ENCODE measurements around the gene GGT7. TPM values are rescaled to one million over a fixed set of nuclear protein-coding genes. Genes with fewer than 3 reads are reported as not detected.

GGT7 gene
- total and polyA plus RNA-seq, 3 donors from 2014 or later: 13.4 to 24.1 (median 22.6) TPM

DNA sequence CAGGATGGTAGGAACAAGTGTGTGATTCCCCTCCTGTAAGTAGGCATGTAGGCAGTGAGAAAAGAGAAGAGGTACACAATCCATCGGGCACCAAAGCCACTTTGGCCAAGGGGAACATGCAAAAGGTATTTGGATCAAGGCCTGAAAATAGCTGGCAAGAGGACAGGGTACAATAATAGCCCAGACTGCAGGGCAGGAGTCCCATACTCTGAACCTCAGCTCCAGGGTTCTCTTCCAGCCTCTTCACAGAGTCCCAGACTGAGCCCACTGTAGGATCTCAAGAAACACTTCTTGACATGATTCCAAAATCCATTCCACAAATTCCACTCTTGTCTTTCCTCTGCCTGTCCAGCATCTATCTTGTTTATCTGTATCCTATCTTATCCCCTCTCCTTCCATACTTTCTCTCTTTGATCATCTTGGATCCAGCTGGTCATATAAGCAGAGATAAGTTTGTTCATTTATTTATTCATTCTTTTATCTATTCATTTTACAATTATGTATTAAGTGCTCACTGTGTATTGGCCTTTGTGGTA is 23.5 kb upstream of the GGT7 start:
- Histone ChIP-seq H3K4me3 (no peak overlapping the region), H3K36me3 (ENCODE audit: low read depth, missing control alignments) (no peaks in the 10 kb centered on the region), H3K27ac (no peak overlapping the region), H3K4me1 (peaks cover 7% of the 10 kb centered on the region), H3K27me3 (no peaks in the 10 kb centered on the region), H3K9me3 (no peaks in the 10 kb centered on the region)
- intact Hi-C loops (cut with DNase I; ENCODE audit: low total_unique reads): no loop called here
- WGBS, 2 donors: 80 to 81% methylated on average over 1 of the region's 1 CpG
- TF ChIP-seq POLR2A (IDR thresholded peaks at IDR 0.05): no peak
- TF ChIP-seq, protein P1, sequence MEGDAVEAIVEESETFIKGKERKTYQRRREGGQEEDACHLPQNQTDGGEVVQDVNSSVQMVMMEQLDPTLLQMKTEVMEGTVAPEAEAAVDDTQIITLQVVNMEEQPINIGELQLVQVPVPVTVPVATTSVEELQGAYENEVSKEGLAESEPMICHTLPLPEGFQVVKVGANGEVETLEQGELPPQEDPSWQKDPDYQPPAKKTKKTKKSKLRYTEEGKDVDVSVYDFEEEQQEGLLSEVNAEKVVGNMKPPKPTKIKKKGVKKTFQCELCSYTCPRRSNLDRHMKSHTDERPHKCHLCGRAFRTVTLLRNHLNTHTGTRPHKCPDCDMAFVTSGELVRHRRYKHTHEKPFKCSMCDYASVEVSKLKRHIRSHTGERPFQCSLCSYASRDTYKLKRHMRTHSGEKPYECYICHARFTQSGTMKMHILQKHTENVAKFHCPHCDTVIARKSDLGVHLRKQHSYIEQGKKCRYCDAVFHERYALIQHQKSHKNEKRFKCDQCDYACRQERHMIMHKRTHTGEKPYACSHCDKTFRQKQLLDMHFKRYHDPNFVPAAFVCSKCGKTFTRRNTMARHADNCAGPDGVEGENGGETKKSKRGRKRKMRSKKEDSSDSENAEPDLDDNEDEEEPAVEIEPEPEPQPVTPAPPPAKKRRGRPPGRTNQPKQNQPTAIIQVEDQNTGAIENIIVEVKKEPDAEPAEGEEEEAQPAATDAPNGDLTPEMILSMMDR (IDR thresholded peaks at IDR 0.05): no peak
- DNase-seq: no peak

DNA sequence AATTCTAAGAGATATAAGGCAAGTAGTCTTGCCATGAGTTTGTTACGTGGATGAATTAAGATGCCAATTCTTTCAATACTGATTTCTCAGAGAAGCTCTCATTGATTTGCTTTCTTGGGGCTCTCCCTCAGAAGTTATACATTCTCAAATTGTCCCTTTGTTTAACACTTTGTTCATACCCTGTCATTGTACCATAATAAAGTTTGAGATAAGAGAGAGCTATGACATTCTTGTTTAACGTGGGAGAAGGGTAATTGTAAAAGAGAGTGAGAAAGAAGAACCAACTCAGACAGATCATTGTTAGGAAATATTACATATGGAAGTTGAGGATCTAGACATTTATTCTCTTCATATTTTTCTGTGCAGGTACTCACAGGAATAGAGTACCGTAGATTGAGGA is 22.8 kb upstream of the GGT7 start:
- peaks cover 7% of the 10 kb centered on the region for H3K4me1 ChIP-seq
- no peaks in the 10 kb centered on the region for H3K36me3 ChIP-seq (ENCODE audit: low read depth, missing control alignments)
- H3K27ac ChIP-seq: no peak overlapping the region
- TF ChIP-seq POLR2A (IDR thresholded peaks at IDR 0.05): no peak
- TF ChIP-seq, protein P1 (IDR thresholded peaks at IDR 0.05): no peak
- intact Hi-C loops (cut with DNase I; ENCODE audit: low total_unique reads): no loop called here
- 76 to 82% methylated on average over 3 of the region's 3 CpGs for WGBS, 2 donors
- no peak for DNase-seq
- H3K4me3 ChIP-seq: no peak overlapping the region
- H3K9me3 ChIP-seq: no peaks in the 10 kb centered on the region
- no peaks in the 10 kb centered on the region for H3K27me3 ChIP-seq

DNA sequence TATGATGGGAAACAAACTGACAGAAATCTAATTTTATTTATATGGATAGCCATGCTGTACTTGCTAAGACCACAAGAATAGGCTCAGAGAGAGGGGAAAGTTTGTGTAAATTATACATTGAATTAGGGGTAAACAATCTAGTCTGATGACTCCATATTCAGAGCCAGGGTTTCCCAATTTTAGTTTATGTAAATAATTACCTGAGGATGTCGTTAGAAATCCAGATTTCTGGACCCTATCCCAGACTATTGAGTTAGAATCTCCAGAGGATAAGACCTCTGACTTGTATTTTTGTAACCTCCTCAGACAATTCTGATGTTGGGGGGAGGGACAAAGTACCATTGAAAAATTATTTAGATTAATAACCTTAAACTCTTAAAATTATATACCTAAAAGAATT is 22.1 kb upstream of the GGT7 start:
- TF ChIP-seq, protein P1 (IDR thresholded peaks at IDR 0.05): no peak
- TF ChIP-seq POLR2A (IDR thresholded peaks at IDR 0.05): no peak
- Histone ChIP-seq H3K27me3 (no peaks in the 10 kb centered on the region), H3K4me3 (no peak overlapping the region), H3K27ac (no peak overlapping the region), H3K36me3 (ENCODE audit: low read depth, missing control alignments) (no peaks in the 10 kb centered on the region), H3K9me3 (no peaks in the 10 kb centered on the region), H3K4me1 (peaks cover 7% of the 10 kb centered on the region)
- no peak for DNase-seq
- 50 to 52% methylated on average over 1 of the region's 1 CpG for WGBS, 2 donors
- intact Hi-C loops (cut with DNase I; ENCODE audit: low total_unique reads): no loop called here

DNA sequence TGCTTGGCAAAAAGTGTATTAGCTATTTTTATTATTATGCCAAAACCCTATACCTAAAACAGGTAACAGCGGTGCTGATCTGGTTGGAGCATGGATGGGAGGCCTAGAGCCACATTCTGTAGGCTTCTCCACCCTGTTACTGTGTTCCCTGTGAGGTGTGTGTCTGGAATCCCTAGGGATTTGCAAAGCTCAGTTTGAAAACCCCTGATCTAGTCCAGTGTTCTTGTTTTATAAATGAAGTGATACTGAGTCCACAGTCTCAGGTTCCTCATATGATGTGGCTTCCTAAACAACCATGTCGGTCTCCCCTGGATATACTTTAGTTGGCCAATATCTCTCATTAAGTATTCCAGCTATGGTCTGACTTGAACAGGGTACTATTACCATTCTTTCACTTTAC is 20.0 kb upstream of the GGT7 start:
- DNase-seq: no peak
- no peak overlapping the region for H3K4me3 ChIP-seq
- WGBS, 2 donors: 90 to 98% methylated on average over 2 of the region's 2 CpGs

More for the DNA sequence above, 20.0 kb upstream of the GGT7 start:
- H3K36me3 ChIP-seq (ENCODE audit: low read depth, missing control alignments): no peaks in the 10 kb centered on the region
- H3K27ac ChIP-seq: no peak overlapping the region
- peaks cover 7% of the 10 kb centered on the region for H3K4me1 ChIP-seq
- intact Hi-C loops (cut with DNase I; ENCODE audit: low total_unique reads): no loop called here
- TF ChIP-seq POLR2A (IDR thresholded peaks at IDR 0.05): no peak
- TF ChIP-seq, protein P1 (IDR thresholded peaks at IDR 0.05): no peak
- H3K27me3 ChIP-seq: no peaks in the 10 kb centered on the region
- no peaks in the 10 kb centered on the region for H3K9me3 ChIP-seq
